Natural killer cell (primary cell): ENCODE measurements around the gene DDIT4. TPM values are rescaled to one million over a fixed set of nuclear protein-coding genes. Genes with fewer than 3 reads are reported as not detected.

Experiments used
- ATAC-seq, 3 donors: fragments of 150-1000 bp in 2 of 3; fragments of 200-7000 bp in 1 of 3; cut with Tn5 transposase; 1 replicate in 1 of 3; 2 replicates in 2 of 3; pipeline ENCODE4 v1.10.0; 2021; ENCODE audit warnings: mild to moderate bottlenecking in 2 of 3, moderate library complexity in 2 of 3
- DNase-seq, 2 donors: peaks; one replicate each; pipeline versions ENCODE4 v3.0.0 to v3.0.0-alpha.2; 2013 to 2021; ENCODE audit warnings: mixed read lengths in 1 of 2
- H3K27ac ChIP-seq: one replicate; pipeline ENCODE4 v1.5.1; 2013; ENCODE audit warnings: mild to moderate bottlenecking, low read length
- H3K27me3 ChIP-seq: one replicate; pipeline ENCODE4 v1.6.1; 2013; ENCODE audit warnings: low read length; ENCODE audit not compliant: control insufficient read depth, insufficient read depth
- H3K36me3 ChIP-seq: one replicate; pipeline ENCODE4 v1.6.1; 2013; ENCODE audit warnings: low read length; ENCODE audit not compliant: control insufficient read depth, insufficient read depth
- H3K4me1 ChIP-seq: one replicate; pipeline ENCODE4 v1.6.1; 2013; ENCODE audit warnings: low read length; ENCODE audit not compliant: control insufficient read depth, insufficient read depth
- H3K4me3 ChIP-seq: one replicate; pipeline ENCODE4 v1.5.1; 2013; ENCODE audit warnings: low read length
- H3K9me3 ChIP-seq: one replicate; pipeline ENCODE4 v1.6.1; 2013; ENCODE audit warnings: low read length; ENCODE audit not compliant: control insufficient read depth, insufficient read depth
- H3K27ac Mint-ChIP-seq, 2 donors: one replicate each; pipeline ENCODE4 v1.8.0; 2022; ENCODE audit warnings: mild to moderate bottlenecking in 2 of 2, mixed read lengths in 2 of 2, moderate library complexity in 1 of 2
- H3K27me3 Mint-ChIP-seq, 2 donors: one replicate each; pipeline ENCODE4 v1.8.0; 2022; ENCODE audit warnings: low read depth in 2 of 2, mixed read lengths in 2 of 2
- H3K36me3 Mint-ChIP-seq: one replicate; pipeline ENCODE4 v1.8.0; 2022; ENCODE audit warnings: mixed read lengths
- H3K4me1 Mint-ChIP-seq, 2 donors: one replicate each; pipeline ENCODE4 v1.8.0; 2022; ENCODE audit warnings: mixed read lengths in 2 of 2
- H3K4me3 Mint-ChIP-seq: one replicate; pipeline ENCODE4 v1.8.0; 2022; ENCODE audit warnings: mild to moderate bottlenecking, moderate library complexity, mixed read lengths
- H3K9me3 Mint-ChIP-seq, 2 donors: one replicate each; pipeline ENCODE4 v1.8.0; 2022; ENCODE audit warnings: mixed read lengths in 2 of 2
- WGBS: methylation state at CpG from one replicate; pipeline ENCODE4 v1.1.7; 2013; ENCODE audit warnings: missing lambda C conversion rate; ENCODE audit not compliant: insufficient coverage; 5-methylcytosine and 5-hydroxymethylcytosine counted together
- intact Hi-C: fragments of 100-400 bp; cut with micrococcal nuclease; formaldehyde crosslinking; loops from one replicate; pipeline ENCODE4 v1.14.2; 2022
- total RNA-seq, 4 donors: library from RNA; stranded (reverse); fragments of 120-200 nt in 1 of 4; gene quantifications; one replicate each; pipeline versions ENCODE4 v1.2.3 to v1.2.4, GENCODE V29; 2013 to 2022
- TF ChIP-seq, protein P1 (sequence below): fragments of 200-600 bp; IDR thresholded peaks from one replicate; pipeline ENCODE4 v1.8.0; 2022; ENCODE audit warnings: antibody characterized with exemption

DDIT4 gene
- total RNA-seq, 3 donors from 2014 or later (not counting 1 experiment from before 2014, with no cell fraction given): 174 to 232 (median 200) TPM

DNA sequence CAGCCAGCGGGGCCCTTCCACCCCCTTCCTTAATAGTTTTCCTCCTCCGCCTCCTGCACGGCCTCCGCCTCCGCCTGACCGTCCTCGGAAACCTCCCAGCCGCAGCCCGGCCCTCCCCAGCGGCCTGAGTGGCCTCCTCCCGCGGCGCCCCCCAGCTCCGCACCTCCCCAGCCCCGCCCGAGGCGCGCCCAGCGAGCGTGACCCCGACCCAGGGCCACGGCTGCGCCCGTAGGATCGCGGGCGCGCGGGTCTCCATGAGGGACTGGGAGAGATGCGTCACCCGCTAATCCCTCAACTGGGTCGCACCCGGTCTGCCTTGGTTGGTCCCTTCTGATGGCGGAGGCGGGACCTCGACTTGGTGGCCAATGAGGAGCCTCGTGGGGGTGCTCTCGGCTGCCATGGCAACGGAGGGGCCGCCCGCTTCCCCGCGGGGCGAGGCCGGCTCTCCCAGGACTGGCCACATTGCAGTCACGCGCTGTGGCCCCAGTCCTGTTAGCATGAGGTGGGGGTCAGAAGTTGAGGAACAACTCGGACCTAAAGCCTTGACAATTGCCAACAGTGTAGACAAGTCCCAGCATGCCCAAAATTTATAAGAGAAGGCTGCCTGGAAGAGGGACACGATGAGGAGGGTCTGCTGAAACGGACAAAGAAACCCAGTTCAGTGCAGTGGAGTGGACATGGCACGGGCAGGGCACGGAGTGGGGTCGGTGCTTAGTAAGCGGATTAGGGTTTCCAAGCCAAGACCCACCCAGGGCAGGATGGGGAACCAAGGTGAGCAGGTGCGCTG lies 24.3 kb downstream of the DDIT4 start:
- no peaks in the 10 kb centered on the region for H3K36me3 ChIP-seq
- Mint-ChIP-seq H3K4me3 (peak overlapping the region; percentile 89), H3K4me1 (peaks cover 36 to 59% of the 10 kb centered on the region in 2 donors), H3K27ac (peak overlapping the region; percentile 97 to 99), H3K9me3 (no peaks in the 10 kb centered on the region), H3K27me3 (no peaks in the 10 kb centered on the region), H3K36me3 (no peaks in the 10 kb centered on the region)
- peak overlapping the region; percentile 65 for H3K4me3 ChIP-seq
- H3K27me3 ChIP-seq: no peaks in the 10 kb centered on the region
- H3K4me1 ChIP-seq: peaks cover 51% of the 10 kb centered on the region
- 13% methylated on average over 55 of the region's 55 CpGs for WGBS
- H3K9me3 ChIP-seq: no peaks in the 10 kb centered on the region
- peak; percentile 88 to 95 for DNase-seq
- TF ChIP-seq, protein P1, sequence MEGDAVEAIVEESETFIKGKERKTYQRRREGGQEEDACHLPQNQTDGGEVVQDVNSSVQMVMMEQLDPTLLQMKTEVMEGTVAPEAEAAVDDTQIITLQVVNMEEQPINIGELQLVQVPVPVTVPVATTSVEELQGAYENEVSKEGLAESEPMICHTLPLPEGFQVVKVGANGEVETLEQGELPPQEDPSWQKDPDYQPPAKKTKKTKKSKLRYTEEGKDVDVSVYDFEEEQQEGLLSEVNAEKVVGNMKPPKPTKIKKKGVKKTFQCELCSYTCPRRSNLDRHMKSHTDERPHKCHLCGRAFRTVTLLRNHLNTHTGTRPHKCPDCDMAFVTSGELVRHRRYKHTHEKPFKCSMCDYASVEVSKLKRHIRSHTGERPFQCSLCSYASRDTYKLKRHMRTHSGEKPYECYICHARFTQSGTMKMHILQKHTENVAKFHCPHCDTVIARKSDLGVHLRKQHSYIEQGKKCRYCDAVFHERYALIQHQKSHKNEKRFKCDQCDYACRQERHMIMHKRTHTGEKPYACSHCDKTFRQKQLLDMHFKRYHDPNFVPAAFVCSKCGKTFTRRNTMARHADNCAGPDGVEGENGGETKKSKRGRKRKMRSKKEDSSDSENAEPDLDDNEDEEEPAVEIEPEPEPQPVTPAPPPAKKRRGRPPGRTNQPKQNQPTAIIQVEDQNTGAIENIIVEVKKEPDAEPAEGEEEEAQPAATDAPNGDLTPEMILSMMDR: no peak
- intact Hi-C loops: loop anchor here (1.0 to 2.0 kb wide), 6 partner anchors 22 to 49 kb away; no protein-coding TSS in a partner anchor
- peak; percentile 74 to 85 (median 74) for ATAC-seq
- peak overlapping the region; percentile 98 for H3K27ac ChIP-seq

DNA sequence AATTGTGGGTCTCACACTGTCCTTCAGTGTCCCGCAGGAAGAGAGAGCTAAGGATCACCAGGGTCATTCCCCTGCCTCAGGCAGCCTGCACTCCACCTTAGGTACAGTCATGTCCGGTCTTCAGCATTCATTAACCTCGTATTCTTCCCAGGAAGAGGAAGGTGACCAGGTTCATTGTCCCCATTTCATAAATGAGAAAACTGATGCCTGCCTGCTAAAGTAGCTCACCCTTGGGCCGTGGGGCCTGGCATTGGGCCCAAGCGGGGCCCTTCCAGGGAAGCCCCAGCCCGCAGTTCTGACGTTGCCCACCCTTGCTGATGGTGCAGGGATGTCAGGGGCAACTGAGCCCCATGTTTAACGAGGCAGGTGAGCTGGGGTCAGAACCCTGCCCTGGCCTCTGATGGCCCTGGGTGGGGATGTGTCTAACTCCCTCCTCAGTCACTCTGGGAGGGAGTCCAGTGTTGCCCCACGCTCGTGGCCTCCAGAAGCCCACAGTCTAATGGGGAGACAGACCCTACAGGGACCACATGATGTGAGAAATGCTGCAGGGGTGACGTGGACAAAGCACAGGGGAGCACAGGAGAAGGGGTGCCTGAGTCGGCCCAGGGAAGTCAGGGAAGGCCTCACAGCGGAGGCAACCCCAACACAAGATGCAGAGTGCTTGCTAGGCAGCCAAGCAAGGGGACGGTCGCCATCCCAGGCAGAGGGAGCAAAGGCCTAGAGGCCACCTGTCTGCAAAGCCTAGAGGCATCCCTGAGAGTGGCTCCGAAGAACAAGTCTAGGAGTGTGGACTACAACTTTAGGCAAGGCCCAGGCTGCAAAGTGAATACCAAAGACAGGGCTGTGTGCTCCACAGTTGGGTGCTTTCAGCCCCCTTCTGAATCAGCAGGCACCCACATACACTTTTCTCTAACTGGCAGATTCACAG lies 25.1 kb downstream of the DDIT4 start:
- peaks cover 57% of the 10 kb centered on the region for H3K4me1 ChIP-seq
- DNase-seq (peak in 1 of 2 donors; percentile 38), ATAC-seq (no peak)
- TF ChIP-seq, protein P1: no peak
- peak overlapping the region; percentile 98 for H3K27ac ChIP-seq
- Mint-ChIP-seq H3K36me3 (no peaks in the 10 kb centered on the region), H3K4me3 (no peak overlapping the region), H3K9me3 (no peaks in the 10 kb centered on the region), H3K27me3 (no peaks in the 10 kb centered on the region), H3K4me1 (peaks cover 33 to 63% of the 10 kb centered on the region in 2 donors), H3K27ac (peak overlapping the region; percentile 97 to 99)
- 93% methylated on average over 16 of the region's 16 CpGs for WGBS
- H3K9me3 ChIP-seq: no peaks in the 10 kb centered on the region
- intact Hi-C loops: no loop called here
- H3K36me3 ChIP-seq: no peaks in the 10 kb centered on the region
- H3K4me3 ChIP-seq: no peak overlapping the region
- H3K27me3 ChIP-seq: no peaks in the 10 kb centered on the region

DNA sequence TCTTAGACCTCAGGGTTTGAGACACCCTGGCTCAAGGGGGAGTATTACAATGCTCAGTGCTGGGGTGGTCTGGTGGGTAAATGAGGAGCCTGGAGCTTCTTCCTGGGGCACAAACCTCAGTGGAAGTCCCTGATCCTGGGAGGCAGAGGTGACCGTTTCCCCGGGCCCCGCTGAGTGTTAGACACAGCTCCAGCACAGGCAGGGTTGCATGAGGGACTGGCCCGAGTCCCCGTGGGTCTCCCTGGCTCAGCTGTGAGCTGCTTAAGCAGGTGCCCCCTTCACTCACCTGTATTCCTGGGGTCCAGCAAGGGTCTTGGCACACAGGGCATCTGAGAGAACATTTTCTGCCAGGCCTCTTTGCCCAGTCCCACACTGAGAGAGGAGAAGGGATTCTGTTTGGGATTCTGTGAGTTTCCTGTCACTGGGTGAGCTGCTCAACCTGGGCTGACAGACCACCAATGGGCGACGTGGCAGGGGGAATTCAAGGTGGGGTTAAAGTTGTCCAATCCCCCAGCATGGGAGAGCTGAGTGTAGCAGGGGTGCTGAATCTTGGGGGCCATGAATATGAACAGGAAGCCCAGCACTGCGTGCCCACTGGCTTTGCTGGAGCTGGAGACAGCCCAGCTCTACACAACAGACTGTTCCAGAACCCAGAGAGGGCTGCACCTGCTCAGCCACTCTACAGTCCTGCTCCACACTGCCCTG lies 29.9 kb downstream of the DDIT4 start:
- H3K27me3 Mint-ChIP-seq: no peaks in the 10 kb centered on the region
- H3K27ac ChIP-seq: no peak overlapping the region
- intact Hi-C loops: no loop called here
- no peaks in the 10 kb centered on the region for H3K9me3 Mint-ChIP-seq
- H3K9me3 ChIP-seq: no peaks in the 10 kb centered on the region
- no peaks in the 10 kb centered on the region for H3K36me3 Mint-ChIP-seq
- H3K4me3 Mint-ChIP-seq: no peak overlapping the region
- no peaks in the 10 kb centered on the region for H3K36me3 ChIP-seq
- H3K27me3 ChIP-seq: no peaks in the 10 kb centered on the region
- ATAC-seq (no peak), DNase-seq (no peak)
- H3K4me1 ChIP-seq: peaks cover 35% of the 10 kb centered on the region
- TF ChIP-seq, protein P1: no peak
- no peak overlapping the region for H3K27ac Mint-ChIP-seq
- no peak overlapping the region for H3K4me3 ChIP-seq
- WGBS: 86% methylated on average over 8 of the region's 8 CpGs
- H3K4me1 Mint-ChIP-seq: peaks cover 23 to 41% of the 10 kb centered on the region in 2 donors
